Hepatocyte (in vitro differentiated cells): ENCODE measurements around the gene ZFX.

Experiments
- CTCF ChIP-seq: fragments of 200-600 bp; sonication (generic); IDR thresholded peaks from 2 replicates; pipeline ENCODE4 v1.5.1; 2016; ENCODE audit warnings: antibody characterized with exemption, mild to moderate bottlenecking; ENCODE audit not compliant: poor library complexity
- EZH2 ChIP-seq: fragments of 200-600 bp; sonication (generic); IDR thresholded peaks from 2 replicates; pipeline ENCODE4 v1.6.1; 2016; ENCODE audit warnings: antibody characterized with exemption, mild to moderate bottlenecking, borderline replicate concordance

DNA sequence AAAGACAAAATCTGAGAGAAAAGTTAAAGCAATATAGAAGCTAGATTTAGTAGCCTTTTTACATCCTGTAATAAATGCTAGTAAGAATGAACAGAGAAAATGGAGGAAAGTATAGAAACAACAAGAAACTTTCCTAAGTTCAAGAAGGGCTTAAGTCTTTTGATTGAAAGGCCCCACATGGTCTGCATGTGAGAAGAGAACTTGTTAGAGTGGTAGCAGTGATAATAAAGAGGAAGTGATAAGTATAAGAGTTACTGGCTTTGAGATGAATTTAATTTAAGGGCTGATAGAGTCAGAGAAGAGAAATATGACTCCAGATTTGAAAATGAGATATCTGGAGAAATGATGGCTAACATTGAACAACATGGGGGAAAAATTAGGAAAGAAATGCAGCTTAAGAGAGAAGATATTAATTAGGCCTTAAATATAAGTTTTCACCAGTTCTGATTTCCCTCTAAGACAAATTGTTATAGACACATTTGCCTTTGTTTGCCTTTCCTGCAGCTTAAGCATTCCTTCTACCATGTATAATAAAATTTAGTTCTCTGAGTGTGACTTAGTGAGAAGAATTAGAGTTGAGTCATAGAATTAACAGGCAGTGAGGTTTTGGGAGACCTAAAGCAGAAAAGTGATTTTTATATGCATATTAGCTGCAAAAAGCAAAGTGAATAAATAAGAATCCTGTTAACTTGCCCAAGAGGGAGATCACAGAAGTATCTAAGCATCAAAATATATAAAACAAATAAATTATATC is 18.4 kb downstream of the ZFX start:
- TF ChIP-seq CTCF (no peak), EZH2 (no peak)
